Fibroblast of upper back skin (primary cell): ENCODE results near the gene PFKFB1.

Source experiments
- DNase-seq: peaks from one replicate; pipeline ENCODE4 v3.0.0-alpha.2; 2013

The PFKFB1 gene

GRCh38 chrX:54994099-54994498 lies at the start of gene PFKFB1:
Gene PFKFB1, minus strand, starts transcription at chrX:54994188. Its CDS starts 181 bp downstream, at chrX:54994007.
- no peak for DNase-seq

DNA sequence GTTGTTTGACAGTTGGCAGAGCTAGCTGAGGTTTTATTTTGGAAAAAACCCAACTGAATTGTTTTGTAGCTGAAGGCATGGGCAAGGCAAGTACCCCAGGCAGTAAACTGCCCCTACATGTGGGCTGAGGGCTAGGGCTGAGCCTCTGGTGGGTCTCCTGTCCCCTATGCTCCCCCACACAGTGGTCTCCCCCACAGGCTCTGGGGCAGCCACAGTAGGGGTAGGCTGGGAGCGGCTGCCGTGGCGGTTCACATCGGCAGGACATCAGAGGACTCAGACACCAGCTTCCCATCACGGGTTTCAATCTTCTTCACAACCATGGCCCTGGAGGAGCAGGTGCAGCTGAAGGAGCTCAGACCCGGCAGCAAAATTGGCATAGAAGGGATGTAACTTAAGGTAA lies 47.5 kb upstream of the PFKFB1 start:
- no peak for DNase-seq

GRCh38 chrX:55039471-55039870 lies 45.5 kb upstream of the PFKFB1 start:
- DNase-seq: no peak

DNA sequence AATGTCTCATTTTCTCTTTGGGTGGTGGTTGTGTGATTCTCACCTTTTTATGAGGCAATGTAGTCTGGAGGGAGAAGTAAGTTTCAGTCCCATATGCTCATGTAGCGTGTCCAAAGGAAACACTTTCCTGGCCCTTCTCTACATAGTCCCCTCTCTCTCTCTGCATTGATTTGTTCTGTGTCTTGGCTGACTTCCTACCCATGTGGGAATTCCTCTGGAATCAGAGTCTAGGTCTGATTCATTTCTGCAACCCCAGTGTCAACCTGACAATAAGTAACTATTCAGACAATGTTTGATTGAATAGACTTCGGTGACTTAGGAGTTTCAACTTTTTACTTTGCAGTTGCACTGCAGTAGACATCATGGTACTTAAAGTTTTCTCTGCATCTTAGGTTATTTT lies 39.4 kb upstream of the PFKFB1 start:
- DNase-seq: no peak

DNA sequence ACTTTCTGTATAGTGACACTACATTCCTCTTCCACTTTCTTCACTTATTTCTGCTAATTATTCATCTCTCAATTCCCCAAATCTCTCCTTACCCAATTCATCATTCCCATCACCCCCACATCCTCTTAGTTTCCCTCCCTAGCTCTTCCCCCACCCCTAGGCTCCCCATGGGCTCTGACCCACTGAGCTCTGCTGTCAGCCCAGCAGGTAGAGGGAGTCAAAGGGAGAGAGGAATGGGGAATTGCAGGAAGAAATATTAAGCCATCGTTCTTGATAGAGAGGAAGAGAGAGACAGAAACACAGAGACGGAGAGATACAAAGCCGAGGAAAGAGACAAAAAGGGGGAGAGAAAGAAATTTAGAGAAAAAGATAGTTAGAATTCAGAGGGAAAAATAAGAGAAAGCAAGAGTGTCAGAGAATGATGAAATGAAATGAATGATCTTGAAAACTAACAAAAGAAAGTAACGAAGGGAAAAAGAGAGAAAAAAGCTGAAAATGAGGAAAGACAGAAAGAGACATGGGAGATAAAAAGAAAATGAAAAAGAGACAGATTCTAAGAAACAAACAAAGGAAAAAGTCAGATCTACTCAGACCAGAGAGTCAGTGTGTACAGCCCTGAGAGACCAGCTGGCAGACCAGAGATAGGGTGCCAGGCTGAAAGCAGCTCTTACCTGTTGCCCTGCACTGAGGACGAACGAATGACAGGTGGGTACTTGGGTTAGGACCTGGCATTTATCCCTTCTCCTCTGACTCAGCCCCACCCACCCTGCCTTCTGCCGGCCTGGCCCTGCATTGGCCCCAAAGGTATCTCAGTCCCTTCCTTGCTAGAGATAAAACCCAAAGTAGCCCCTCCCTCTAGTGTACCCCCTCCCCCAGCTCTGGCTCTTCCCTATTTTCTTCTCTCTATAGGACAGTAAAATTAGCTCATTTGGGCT lies 36.5 kb upstream of the PFKFB1 start, which contains the start of gene ALAS2:
Gene ALAS2, minus strand, starts transcription at position 707 of the 935 bp plus-strand sequence. CDS start 4,977 bp downstream, outside the sequence.
- DNase-seq: no peak

DNA sequence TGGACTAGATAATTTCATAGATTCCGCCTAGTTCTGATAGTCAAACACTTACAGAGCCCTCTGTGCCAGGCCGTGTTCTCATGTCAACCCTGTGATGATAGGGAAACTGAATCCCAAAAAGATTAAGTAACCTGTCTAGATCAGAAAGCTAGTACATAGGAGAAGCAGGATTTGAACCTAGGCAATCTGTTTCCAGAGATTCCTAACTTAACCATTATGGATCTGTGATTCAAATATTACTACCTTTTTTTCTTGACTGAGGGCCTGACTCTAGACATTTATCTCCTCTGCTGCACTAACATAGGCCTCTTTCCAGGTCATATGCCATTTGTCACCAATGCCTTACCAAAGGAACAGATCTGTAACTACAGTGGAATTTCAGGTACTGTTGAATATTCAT lies 35.3 kb upstream of the PFKFB1 start:
- no peak for DNase-seq

DNA sequence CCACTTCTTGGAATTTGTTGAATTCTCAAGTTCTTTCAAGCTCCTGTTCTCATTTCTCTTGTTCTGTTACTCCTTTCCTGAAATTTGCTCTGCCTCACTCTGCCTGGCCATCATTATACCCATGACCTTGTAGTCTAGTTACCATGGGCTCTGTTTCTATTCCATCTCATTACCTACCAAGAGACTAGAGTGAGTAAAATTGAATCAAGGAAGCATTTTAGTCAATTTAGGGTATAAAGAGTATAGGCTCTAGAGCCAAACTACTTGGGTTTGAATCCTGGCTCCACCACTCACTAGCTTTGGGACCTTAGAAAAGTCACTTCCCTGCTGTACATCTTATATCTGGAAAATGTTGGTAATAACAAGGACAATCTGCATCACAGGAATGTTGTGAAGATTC lies 34.6 kb upstream of the PFKFB1 start:
- no peak for DNase-seq

- no peak for DNase-seq
Measured at GRCh38 chrX:55028040-55028439, 34.1 kb upstream of the PFKFB1 start.

GRCh38 chrX:55026840-55027239 lies 32.9 kb upstream of the PFKFB1 start:
- no peak for DNase-seq

DNA sequence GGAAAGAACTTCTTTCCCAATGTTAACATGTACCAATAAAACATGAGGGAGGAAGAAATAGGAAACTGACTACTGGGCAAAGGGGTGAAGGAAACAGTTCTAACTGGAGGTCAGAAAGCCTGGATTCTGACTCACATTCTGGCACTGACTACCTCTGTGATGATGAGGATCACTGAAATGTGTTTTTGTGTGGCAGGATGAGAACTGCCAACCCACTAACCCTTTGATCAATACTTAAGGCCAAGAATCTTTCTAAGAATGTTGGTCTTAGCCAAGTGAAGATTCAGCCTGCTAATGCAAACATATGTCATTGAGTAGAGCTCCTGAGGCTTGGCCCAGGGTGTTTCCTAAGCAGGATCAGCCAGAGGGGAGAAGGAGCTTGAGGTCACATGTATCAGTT lies 32.2 kb upstream of the PFKFB1 start:
- peak; percentile 5 for DNase-seq

DNA sequence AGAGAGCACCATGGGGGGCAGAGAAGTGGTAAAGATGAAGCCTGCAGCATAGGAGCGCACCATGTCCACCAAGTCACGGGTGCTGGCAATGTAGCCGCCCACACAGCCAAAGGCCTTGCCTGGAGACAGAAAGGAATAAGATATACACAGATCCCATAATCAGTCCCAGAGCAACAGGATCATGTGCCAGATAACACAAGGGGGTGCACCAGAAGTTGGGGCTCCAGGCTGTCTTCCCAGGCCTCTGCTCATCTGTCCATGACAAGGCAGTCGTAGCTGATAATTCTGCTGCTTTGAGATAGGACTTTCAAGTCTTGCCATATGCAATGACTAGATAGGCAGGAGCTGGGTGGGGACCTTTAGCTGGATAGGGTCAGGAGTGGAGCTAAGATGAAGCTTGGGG lies 20.9 kb upstream of the PFKFB1 start:
- no peak for DNase-seq

DNA sequence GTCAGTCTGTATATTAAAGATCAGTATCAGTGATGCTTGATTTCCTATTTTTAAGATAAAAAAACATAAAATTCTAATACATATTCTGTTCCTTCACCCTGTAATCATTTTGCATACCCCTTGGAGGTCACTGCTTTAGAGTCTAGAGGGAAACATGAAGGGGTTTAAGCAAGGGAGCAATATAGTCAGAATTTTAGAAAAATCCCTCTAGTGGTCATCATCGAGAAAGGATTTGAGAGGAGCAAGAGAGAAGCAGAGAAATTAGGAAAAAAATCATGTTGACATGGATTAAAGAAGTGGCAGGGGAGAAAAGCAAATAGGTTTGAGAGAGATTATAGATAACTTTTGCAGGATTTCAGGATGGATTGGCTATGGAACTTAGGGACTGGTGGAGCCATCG lies 17.3 kb upstream of the PFKFB1 start:
- no peak for DNase-seq

DNA sequence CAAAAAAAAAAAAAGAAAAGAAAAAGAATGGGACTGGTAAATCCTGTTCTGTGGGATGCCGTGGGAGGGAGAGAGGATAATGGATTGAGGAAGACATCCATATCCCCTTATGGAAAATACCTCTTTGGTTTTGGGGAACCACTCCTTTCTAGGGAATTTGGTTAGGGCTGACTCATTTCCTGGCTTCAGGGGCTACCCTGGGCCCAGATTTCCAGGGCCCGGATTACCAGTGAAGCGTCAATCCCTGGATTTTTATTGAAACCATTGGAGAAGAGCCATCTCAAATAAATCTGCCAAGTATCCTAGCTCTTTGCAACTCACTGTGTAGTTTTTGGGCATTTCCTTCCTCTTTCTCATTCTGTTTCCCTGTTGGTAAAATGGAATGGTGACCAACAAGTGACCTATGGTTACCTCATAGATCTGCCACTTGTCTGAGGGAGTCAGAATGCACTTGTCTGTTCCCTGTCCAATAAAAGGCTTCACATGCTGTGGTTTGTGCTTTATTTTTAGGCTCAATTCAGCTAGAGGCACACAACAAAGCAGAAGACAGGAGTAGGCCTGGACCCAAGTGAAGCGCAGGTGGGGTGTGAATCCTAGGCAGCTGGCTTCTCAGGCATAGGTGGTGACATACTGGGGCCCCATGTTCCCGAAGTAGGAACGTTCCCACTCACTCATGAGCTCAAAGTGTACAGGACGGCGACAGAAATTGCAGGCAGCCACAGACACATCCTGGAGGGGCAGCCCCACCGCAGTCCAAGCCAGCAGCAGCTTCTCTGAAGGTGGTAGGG lies 14.8 kb upstream of the PFKFB1 start:
- DNase-seq: peak; percentile 59

DNA sequence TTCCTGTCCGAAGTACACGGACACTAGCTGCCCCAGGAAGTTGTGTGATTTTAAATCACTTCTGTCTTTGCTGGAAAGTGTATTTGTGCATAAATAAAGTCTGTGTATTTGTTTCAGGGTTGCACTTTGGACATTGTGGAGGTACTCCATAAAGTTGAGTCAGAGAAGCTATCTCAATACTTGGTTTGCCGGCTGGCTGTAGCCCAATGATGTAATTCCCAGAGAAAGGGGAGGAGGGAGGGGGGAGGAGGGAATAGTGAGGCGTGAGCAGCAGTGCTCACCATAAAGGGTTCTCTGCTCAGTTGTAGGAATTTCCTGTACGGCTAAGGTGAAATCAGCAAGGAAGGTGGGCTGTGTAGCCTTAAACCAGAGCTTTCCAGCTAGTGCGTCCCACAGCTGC lies 13.7 kb upstream of the PFKFB1 start:
- DNase-seq: peak; percentile 60

DNA sequence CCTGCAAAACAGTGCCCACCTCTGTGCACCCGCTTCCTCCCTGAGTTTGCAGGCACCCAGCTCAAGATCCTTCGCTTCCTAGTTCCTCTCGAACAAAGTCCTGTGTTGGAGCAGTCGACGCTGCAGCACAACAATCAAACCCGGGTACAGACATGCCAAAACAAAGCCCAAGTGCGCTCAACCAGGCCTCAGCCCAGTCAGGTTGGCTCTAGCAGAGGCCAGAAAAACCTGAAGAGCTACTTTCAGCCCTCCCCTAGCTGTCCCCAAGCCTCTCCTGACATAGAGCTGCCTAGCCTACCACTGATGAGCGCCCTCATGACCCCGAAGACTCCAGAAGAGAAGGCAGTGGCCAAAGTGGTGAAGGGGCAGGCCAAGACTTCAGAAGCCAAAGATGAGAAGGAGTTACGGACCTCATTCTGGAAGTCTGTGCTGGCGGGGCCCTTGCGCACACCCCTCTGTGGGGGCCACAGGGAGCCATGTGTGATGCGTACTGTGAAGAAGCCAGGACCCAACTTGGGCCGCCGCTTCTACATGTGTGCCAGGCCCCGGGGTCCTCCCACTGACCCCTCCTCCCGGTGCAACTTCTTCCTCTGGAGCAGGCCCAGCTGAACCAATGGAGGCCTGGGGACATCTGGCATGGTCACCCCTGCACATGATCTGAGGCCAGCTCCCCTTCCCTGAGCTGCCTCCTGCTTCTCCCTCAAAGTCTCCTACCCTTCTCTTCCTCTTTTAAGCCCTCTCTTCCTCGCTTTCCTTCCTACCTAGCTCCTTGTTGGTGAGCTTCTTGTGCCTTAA lies 13.0 kb upstream of the PFKFB1 start:
- no peak for DNase-seq

DNA sequence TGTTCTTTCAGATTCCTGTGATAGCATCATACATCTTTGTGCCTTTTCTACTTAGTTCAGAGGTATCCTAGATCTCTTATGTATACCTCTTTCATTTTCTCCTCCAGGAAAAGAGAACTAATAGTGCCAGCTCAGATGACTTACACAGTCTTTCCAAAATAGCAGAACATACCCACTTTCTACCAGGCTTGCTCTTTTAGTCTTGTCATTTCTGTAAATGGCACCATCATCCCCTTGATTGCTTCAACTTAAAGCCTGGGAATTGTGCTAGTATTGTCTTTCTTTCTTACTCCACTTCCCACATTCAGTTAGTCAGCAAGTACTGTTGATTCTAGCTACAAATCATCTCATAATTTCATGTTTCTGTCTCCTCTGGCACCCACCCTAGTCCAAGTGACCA lies 11.3 kb upstream of the PFKFB1 start:
- DNase-seq: no peak

DNA sequence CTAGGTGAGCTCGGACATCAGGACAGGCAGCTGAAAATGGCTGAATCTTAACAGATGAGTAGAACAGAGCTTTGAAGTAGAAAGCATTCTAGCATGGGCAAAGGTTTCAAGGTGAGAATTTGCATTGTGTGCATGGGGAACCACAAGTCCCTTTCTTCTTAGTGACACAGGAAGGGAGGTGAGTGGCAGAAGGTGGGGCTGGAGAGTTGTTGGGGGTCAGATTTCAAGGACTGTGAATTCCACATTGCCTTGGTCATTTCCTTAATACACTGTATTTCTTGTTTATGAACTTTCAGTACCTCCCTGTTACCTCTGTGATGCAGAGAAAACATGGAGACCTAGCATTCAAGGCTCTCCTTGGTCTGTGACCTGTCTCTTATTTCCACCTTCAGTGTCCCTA lies 10.2 kb upstream of the PFKFB1 start:
- DNase-seq: no peak

- peak; percentile 89 for DNase-seq
Measured at GRCh38 chrX:54999717-55000598, 6.0 kb upstream of the PFKFB1 start, which contains the start of gene APEX2. Gene APEX2, plus strand, starts transcription at chrX:55000363. Its CDS starts 60 bp downstream, at chrX:55000423.

- no peak for DNase-seq
Measured at GRCh38 chrX:54995621-54996020, 1.6 kb upstream of the PFKFB1 start.

GRCh38 chrX:54994668-54995351 lies 822 bp upstream of the PFKFB1 start:
- no peak for DNase-seq

DNA sequence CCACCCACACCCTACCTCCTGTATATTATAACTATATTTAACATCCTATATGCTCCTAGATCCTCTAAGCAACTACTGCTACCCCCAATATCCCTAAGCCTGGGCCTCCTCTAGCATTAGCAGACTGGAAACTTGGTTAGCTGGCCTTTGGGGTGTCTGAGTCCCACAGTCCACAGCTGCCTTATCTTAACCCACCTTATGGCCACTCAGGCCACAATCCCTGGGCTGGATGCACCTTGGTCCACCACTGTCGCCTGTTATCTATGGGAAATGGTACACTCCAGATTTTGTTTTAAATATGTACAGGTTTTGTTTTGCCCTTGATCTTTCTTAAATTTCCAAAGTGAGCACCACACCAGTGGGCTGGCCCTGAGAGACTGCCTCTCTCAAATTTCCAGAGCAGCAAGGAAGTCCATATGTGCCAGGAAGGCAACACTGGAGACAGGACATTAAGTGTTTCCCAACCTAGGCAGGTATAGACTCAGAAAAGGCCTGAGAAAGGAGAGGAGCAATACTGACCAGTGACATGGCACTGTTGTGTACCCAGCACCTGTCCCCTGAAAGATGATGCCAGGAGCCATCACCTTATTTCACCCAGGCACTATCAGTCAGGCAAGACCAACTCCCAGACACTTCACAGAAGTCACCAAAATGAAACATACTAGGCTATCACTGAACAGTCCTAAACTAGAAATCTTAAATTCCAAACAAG lies 921 bp downstream of the PFKFB1 start:
- DNase-seq: no peak
